RWPE2 (cell line): ENCODE measurements around the gene PRRG3.
A peak's percentile ranks its signal among the peaks of the same experiment; 100 is the strongest.

Experiments used
- ATAC-seq: fragments of 200-7000 bp; cut with Tn5 transposase; 3 replicates; pipeline ENCODE4 v1.9.1; 2021; ENCODE audit warnings: low read depth
- DNase-seq: peaks from one replicate; pipeline ENCODE4 v3.0.0-alpha.2; 2020; ENCODE audit warnings: low spot score
- H3K27ac ChIP-seq: fragments of 450-650 bp; 2 replicates; pipeline ENCODE4 v1.5.1; 2017; ENCODE audit warnings: mild to moderate bottlenecking; ENCODE audit not compliant: poor library complexity, severe bottlenecking
- H3K27me3 ChIP-seq: fragments of 250-450 bp; sonication (Bioruptor Pico); 2 replicates; pipeline ENCODE4 v1.5.1; 2021; ENCODE audit warnings: mild to moderate bottlenecking, moderate library complexity; ENCODE audit not compliant: insufficient read depth, poor library complexity, severe bottlenecking
- H3K36me3 ChIP-seq: fragments of 250-450 bp; sonication (Bioruptor Pico); 2 replicates; pipeline ENCODE4 v1.5.1; 2020; ENCODE audit warnings: low read depth, mild to moderate bottlenecking, moderate library complexity
- H3K4me1 ChIP-seq: fragments of 250-450 bp; sonication (Bioruptor Pico); 2 replicates; pipeline ENCODE4 v1.5.1; 2021; ENCODE audit warnings: mild to moderate bottlenecking, moderate library complexity; ENCODE audit not compliant: insufficient read depth, poor library complexity, severe bottlenecking
- H3K4me3 ChIP-seq: fragments of 250-450 bp; sonication (Bioruptor Pico); 2 replicates; pipeline ENCODE4 v1.5.1; 2021; ENCODE audit warnings: mild to moderate bottlenecking, moderate library complexity; ENCODE audit not compliant: severe bottlenecking
- H3K9me3 ChIP-seq: fragments of 250-450 bp; sonication (Bioruptor Pico); 2 replicates; pipeline ENCODE4 v1.5.1; 2021; ENCODE audit warnings: mild to moderate bottlenecking, moderate library complexity; ENCODE audit not compliant: severe bottlenecking
- TF ChIP-seq, protein P1 (sequence below): fragments of 450-650 bp; IDR thresholded peaks from one replicate; pipeline ENCODE4 v1.5.1; 2017; ENCODE audit warnings: mild to moderate bottlenecking, moderate library complexity; ENCODE audit not compliant: poor library complexity, severe bottlenecking

Gene PRRG3

DNA sequence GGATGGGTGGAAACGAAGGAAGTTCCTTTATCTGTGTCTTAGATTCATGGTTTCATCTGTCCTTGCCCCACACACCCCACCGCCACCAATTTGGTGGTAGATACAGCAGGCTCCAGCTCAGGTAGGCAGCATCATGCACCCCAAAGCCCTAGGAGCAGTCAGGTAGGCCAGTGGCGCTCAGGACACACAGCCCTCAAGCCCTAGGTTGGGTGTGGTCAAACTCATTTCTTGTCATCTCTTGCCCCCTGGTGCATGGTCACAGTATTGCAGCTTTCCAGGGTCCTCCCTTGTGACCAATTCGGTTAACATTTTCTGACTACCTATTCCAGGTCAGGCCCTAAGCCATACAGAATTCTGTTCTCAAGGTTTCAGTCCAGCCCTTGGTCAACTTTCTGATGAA lies 14.5 kb upstream of the PRRG3 start:
- Histone ChIP-seq H3K4me3 (no peak overlapping the region), H3K36me3 (no peaks in the 10 kb centered on the region), H3K9me3 (no peaks in the 10 kb centered on the region), H3K27me3 (no peaks in the 10 kb centered on the region), H3K4me1 (no peaks in the 10 kb centered on the region), H3K27ac (no peak overlapping the region)
- TF ChIP-seq, protein P1, sequence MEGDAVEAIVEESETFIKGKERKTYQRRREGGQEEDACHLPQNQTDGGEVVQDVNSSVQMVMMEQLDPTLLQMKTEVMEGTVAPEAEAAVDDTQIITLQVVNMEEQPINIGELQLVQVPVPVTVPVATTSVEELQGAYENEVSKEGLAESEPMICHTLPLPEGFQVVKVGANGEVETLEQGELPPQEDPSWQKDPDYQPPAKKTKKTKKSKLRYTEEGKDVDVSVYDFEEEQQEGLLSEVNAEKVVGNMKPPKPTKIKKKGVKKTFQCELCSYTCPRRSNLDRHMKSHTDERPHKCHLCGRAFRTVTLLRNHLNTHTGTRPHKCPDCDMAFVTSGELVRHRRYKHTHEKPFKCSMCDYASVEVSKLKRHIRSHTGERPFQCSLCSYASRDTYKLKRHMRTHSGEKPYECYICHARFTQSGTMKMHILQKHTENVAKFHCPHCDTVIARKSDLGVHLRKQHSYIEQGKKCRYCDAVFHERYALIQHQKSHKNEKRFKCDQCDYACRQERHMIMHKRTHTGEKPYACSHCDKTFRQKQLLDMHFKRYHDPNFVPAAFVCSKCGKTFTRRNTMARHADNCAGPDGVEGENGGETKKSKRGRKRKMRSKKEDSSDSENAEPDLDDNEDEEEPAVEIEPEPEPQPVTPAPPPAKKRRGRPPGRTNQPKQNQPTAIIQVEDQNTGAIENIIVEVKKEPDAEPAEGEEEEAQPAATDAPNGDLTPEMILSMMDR, result peak; percentile 32
- DNase-seq (no peak), ATAC-seq (no peak)

DNA sequence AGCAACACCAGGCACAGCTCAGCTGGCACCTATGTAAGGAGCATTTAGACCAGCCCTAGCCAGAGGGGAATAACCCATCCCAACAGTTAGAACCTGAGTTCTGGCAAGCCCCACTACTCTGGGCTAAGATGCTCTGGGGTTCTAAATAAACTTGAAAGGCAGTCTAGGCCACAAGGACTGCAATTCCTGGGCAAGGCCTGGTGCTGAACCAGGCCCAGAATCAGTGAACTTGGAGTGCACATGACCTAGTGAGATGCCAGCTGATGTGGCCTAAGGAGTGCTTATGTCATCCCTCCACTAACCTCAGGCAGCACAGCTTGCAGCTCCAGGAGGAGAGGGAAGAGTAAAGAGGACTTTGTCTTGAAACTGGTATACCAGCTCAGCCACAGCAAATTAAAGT lies 7.6 kb upstream of the PRRG3 start:
- no peaks in the 10 kb centered on the region for H3K9me3 ChIP-seq

DNA sequence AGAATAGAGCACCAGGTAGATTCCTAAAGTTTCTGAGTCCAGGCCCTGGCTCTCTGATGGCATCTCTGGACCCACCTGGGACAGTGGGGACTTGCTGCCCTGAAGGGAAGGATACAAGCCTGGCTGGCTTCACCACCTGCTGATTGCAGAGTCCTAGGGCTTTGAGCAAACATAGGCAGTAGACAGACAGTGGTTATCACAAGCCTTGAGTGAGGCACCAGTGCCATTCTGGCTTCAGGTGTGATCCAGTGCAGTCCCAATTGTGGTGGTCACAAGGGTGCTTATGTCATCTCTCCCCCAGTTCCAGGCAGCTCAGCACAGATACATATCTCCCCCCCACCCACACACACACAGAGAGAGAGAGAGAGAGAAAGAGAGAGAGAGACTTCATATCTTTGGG lies 6.6 kb upstream of the PRRG3 start:
- Histone ChIP-seq H3K36me3 (no peaks in the 10 kb centered on the region), H3K4me3 (no peak overlapping the region), H3K27ac (no peak overlapping the region), H3K9me3 (no peaks in the 10 kb centered on the region), H3K27me3 (no peaks in the 10 kb centered on the region), H3K4me1 (no peaks in the 10 kb centered on the region)
- ATAC-seq (no peak), DNase-seq (no peak)
- TF ChIP-seq, protein P1, result no peak

More for the DNA sequence above, 7.6 kb upstream of the PRRG3 start:
- DNase-seq (no peak), ATAC-seq (no peak)
- TF ChIP-seq, protein P1, result no peak
- Histone ChIP-seq H3K4me3 (no peak overlapping the region), H3K27ac (no peak overlapping the region), H3K27me3 (no peaks in the 10 kb centered on the region), H3K36me3 (no peaks in the 10 kb centered on the region), H3K4me1 (no peaks in the 10 kb centered on the region)

DNA sequence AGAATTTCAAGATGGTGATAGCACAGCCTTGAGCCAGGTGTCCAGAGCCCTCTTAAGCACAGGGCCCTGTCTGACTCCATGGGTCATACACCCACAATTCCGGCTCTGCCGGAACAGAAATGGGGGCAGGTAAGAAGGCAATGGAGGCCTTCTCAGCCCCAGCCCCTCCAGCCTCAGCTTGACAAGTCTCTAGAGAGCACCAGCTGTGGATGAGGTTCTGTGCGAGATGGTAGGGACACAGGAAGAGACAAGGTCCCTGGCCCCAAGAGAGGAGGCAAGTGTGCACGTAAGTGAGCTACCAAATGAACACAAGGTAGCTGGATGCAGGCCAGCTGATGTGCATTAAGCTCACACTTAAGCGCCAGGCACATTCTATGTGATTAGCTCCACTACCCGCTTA lies 2.4 kb upstream of the PRRG3 start:
- DNase-seq, result no peak
- Histone ChIP-seq H3K27ac (no peak overlapping the region), H3K9me3 (no peaks in the 10 kb centered on the region), H3K27me3 (no peaks in the 10 kb centered on the region), H3K4me3 (no peak overlapping the region), H3K4me1 (no peaks in the 10 kb centered on the region), H3K36me3 (no peaks in the 10 kb centered on the region)
- TF ChIP-seq, protein P1, result no peak
- no peak for ATAC-seq

DNA sequence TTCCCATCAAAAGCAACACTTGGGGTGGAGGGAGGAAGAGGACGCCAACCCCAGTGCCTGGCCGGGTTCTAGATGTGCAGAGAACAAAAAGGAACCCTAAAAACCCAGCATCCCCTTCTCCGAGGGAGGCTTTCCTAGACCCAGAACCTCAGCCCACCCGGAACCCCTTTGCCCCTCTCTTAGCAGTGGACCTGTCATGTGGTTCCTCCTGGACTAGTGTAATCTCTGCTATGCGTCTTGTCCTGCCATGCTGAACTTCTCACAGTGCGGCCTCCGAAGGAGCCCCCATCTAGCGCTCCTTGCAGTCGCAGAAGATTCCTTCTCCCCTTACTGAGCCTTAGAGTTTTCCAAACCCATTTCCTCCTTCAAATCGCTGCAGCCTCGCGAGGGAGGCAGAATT lies 1.1 kb upstream of the PRRG3 start:
- no peaks in the 10 kb centered on the region for H3K36me3 ChIP-seq
- H3K4me3 ChIP-seq, result no peak overlapping the region
- no peaks in the 10 kb centered on the region for H3K4me1 ChIP-seq
- ATAC-seq, result no peak
- no peaks in the 10 kb centered on the region for H3K9me3 ChIP-seq
- no peak overlapping the region for H3K27ac ChIP-seq
- H3K27me3 ChIP-seq, result no peaks in the 10 kb centered on the region
- TF ChIP-seq, protein P1, result no peak
- DNase-seq, result no peak
